Heart right ventricle (tissue), 16 donors: ENCODE measurements around the gene LARP6. TPM values are rescaled to one million over a fixed set of nuclear protein-coding genes. Genes with fewer than 3 reads are reported as not detected.
"Not testable (repeated sequence)": the region's sequence is repeated elsewhere in the genome, so short reads cannot be mapped to it uniquely, and the experiment has no call there.

Experiments used
- ATAC-seq, 8 donors: fragments of 200-7000 bp; cut with Tn5 transposase; one replicate each; pipeline ENCODE4 v1.9.1; 2020; ENCODE audit warnings: mild to moderate bottlenecking in 8 of 8, moderate library complexity in 8 of 8, moderate number of reproducible peaks in 1 of 8
- DNase-seq, 2 donors: peaks; one replicate each; pipeline ENCODE4 v3.0.0-alpha.2; 2020
- H3K27ac ChIP-seq, 10 donors: fragments of 200-600 bp; sonication (generic) in 2 of 10; one replicate each; pipeline versions ENCODE4 v1.5.0 to v1.8.0; 2020 to 2022; ENCODE audit warnings: mild to moderate bottlenecking in 3 of 10
- H3K27me3 ChIP-seq, 7 donors: fragments of 200-600 bp; one replicate each; pipeline ENCODE4 v1.8.0; 2021 to 2022; ENCODE audit warnings: mild to moderate bottlenecking in 2 of 7
- H3K36me3 ChIP-seq, 9 donors: fragments of 200-600 bp; sonication (generic) in 1 of 9; one replicate each; pipeline versions ENCODE4 v1.5.0 to v1.8.0; 2020 to 2022; ENCODE audit warnings: mild to moderate bottlenecking in 2 of 9
- H3K4me1 ChIP-seq, 9 donors: fragments of 200-600 bp; sonication (generic) in 1 of 9; one replicate each; pipeline versions ENCODE4 v1.5.0 to v1.8.0; 2020 to 2022; ENCODE audit warnings: mild to moderate bottlenecking in 4 of 9
- H3K4me3 ChIP-seq, 10 donors: fragments of 200-600 bp; sonication (generic) in 2 of 10; one replicate each; pipeline versions ENCODE4 v1.5.0 to v1.8.0; 2020 to 2022; ENCODE audit warnings: mild to moderate bottlenecking in 7 of 10, moderate library complexity in 2 of 10
- H3K9me3 ChIP-seq, 11 donors: fragments of 200-600 bp in 10 of 11; sonication (generic) in 2 of 11; one replicate each; pipeline versions ENCODE4 v1.5.0 to v1.8.0; 2013 to 2022; ENCODE audit warnings: mild to moderate bottlenecking in 2 of 11, control low read depth in 1 of 11, moderate library complexity in 1 of 11
- WGBS, 2 donors: extraction: QIAGEN DNeasy Blood & Tissue Kit; methylation state at CpG; one replicate each; pipeline ENCODE4 v1.1.7; 2013; ENCODE audit warnings: inconsistent platforms in 1 of 2; 5-methylcytosine and 5-hydroxymethylcytosine counted together
- intact Hi-C, 10 donors: fragments of 100-400 bp; cut with DNase I; formaldehyde crosslinking; loops; one replicate each; pipeline versions ENCODE4 v1.11.1 to v1.14.2; 2022
- polyA plus RNA-seq, 2 donors: library from polyadenylated mRNA; stranded (reverse); fragments of 200-250 nt; gene quantifications; one replicate each; pipeline ENCODE4 v1.2.3, GENCODE V29; 2013
- total RNA-seq, 10 donors: library from RNA; stranded (reverse); fragmentation: NEBNext Ultra II Directional in 3 of 10; extraction: Animal tissue kit (Norgen Biotek cat#: 25700) in 3 of 10; gene quantifications; one replicate each; pipeline versions ENCODE4 v1.2.1 to v1.2.4, GENCODE V29; 2021 to 2023
- TF ChIP-seq, protein P1 (sequence below), 9 donors: fragments of 200-600 bp; sonication (generic) in 2 of 9; IDR thresholded peaks; one replicate each; pipeline versions ENCODE4 v1.5.0 to v1.8.0; 2021 to 2022; ENCODE audit warnings: antibody characterized with exemption in 9 of 9, mild to moderate bottlenecking in 5 of 9, moderate library complexity in 1 of 9
- donor health status: Arrhythmogenic right ventricular cardiomyopathy.
- donor health status: ischemic (EF 13 %, LVEDD 7.1; RV severe dilation, severe dysfunction).
- donor health status: healthy with polysubstance abuse.
- donor health status: DM: no; HTN: yes; CAD: no.
- donor health status: DM: no; HTN: no; CAD: no.
- donor health status: ischemic (EF 25% LVEDD 6.9; RV normal size, moderate dysfunction).
- donor health status: ischemic (EF 25% LVEDD 5.7; RV mildly dilated, moderate dysfunction).
- donor health status: healthy.
- donor health status: DM: yes; HTN: yes; CAD: no.
- donor health status: Ischemic cardiomyopathy.
- donor health status: ischemic (EF 35%, LVEDD 5.7; RV mildly dilated, moderate dysfunction).
- donor health status: nonischemic (EF 11% LVEDD 7.7; RV severe dilation, severe dysfunction).
- donor health status: DM: yes; HTN: yes; CAD: no.
- donor health status: PGD.
- donor health status: ischemic (EF 29% LVEDD 5.4; RV normal size, mild dysfunction).
- donor health status: nonischemic (EF 23%, LVEDD 6.1; RV moderate dilation, normal function).

LARP6 gene
- total and polyA plus RNA-seq, 12 donors, result 22.8 to 86.2 (median 38.9) TPM

DNA sequence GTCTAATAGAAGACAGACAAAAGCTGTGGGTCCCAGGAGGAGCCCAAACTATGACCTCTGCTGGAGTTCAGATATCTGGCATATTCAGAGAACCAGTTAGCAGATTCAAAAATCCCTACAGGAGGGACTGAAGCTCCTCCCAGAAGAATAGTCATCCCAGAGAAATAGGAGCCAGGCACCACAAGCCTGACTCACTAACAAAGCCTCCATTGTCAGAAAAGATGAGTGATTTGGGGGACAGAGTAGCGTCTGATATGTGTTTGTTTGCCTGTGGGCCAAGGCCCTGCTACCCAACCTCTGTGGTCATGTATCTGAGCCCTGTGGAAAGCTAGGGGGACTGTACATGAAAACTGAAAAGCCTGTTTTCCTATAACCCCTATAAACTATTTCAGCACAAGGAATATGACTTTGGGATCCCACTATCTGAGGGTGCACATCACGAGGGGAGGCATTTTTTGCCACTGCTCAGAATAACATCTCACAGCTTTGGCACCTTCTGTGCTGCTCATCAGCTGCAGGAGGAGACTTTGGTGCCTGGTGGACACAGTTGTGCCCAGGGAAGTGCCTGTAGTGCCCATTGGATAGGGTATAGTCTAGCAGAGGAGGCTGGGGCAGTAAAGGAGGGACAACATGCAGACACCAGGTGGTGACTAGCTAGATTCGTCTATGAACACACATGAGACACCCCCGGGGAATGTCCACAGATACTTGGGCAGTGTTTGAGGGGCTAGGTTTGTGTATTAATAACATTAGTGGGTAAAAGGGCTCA lies 9.7 kb upstream of the LARP6 start:
- WGBS, 2 donors, result 66 to 85% methylated on average over 4 of the region's 4 CpGs
- TF ChIP-seq, protein P1, sequence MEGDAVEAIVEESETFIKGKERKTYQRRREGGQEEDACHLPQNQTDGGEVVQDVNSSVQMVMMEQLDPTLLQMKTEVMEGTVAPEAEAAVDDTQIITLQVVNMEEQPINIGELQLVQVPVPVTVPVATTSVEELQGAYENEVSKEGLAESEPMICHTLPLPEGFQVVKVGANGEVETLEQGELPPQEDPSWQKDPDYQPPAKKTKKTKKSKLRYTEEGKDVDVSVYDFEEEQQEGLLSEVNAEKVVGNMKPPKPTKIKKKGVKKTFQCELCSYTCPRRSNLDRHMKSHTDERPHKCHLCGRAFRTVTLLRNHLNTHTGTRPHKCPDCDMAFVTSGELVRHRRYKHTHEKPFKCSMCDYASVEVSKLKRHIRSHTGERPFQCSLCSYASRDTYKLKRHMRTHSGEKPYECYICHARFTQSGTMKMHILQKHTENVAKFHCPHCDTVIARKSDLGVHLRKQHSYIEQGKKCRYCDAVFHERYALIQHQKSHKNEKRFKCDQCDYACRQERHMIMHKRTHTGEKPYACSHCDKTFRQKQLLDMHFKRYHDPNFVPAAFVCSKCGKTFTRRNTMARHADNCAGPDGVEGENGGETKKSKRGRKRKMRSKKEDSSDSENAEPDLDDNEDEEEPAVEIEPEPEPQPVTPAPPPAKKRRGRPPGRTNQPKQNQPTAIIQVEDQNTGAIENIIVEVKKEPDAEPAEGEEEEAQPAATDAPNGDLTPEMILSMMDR (IDR thresholded peaks at IDR 0.05), result no peak
- peak in 7 of 8 donors; percentile 29 to 79 (median 57) for ATAC-seq
- H3K36me3 ChIP-seq, result no peaks in the 10 kb centered on the region
- H3K27me3 ChIP-seq, result no peaks in the 10 kb centered on the region
- DNase-seq, result no peak
- peak overlapping the region in 9 of 10 donors; percentile 31 to 76 (median 55) for H3K27ac ChIP-seq
- no peaks in the 10 kb centered on the region for H3K9me3 ChIP-seq
- H3K4me3 ChIP-seq, result no peak overlapping the region
- H3K4me1 ChIP-seq, result peaks cover 0 to 30% (median 15%) of the 10 kb centered on the region in 9 donors
- intact Hi-C loops, result loop anchor here in 1 of 10 donors (5.0 kb wide), 1 partner anchor 36 kb away; no protein-coding TSS in a partner anchor

DNA sequence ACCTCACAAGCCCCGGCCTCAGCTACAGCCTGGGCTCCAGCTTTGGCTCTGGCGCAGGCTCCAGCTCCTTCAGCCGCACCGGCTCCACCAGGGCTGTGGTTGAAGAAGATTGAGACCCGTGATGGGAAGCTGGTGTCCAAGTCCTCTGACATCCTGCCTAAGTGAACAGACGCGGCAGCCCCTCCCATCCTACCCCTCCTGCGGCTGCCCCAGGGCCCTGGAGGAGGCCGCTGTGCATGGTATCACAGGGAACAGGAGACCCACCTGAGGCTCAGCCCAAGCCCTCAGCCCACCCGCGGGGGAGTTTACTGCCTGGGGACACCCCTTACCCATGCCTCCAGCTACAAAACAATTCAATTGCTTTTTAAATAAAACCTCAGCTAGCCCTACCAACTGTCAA lies 6.0 kb upstream of the LARP6 start:
- TF ChIP-seq, protein P1 (IDR thresholded peaks at IDR 0.05), result no peak
- H3K27ac ChIP-seq, result no peak overlapping the region
- H3K4me1 ChIP-seq, result peaks cover 0 to 31% (median 14%) of the 10 kb centered on the region in 9 donors
- no peaks in the 10 kb centered on the region for H3K9me3 ChIP-seq
- H3K36me3 ChIP-seq, result no peaks in the 10 kb centered on the region
- intact Hi-C loops, result loop anchor here in 1 of 10 donors (5.0 kb wide), 1 partner anchor 33 kb away; no protein-coding TSS in a partner anchor
- H3K4me3 ChIP-seq, result no peak overlapping the region
- ATAC-seq (no peak), DNase-seq (no peak)
- 90 to 95% methylated on average over 11 of the region's 11 CpGs for WGBS, 2 donors
- peaks cover 0 to 8% (median 0%) of the 10 kb centered on the region in 7 donors for H3K27me3 ChIP-seq

DNA sequence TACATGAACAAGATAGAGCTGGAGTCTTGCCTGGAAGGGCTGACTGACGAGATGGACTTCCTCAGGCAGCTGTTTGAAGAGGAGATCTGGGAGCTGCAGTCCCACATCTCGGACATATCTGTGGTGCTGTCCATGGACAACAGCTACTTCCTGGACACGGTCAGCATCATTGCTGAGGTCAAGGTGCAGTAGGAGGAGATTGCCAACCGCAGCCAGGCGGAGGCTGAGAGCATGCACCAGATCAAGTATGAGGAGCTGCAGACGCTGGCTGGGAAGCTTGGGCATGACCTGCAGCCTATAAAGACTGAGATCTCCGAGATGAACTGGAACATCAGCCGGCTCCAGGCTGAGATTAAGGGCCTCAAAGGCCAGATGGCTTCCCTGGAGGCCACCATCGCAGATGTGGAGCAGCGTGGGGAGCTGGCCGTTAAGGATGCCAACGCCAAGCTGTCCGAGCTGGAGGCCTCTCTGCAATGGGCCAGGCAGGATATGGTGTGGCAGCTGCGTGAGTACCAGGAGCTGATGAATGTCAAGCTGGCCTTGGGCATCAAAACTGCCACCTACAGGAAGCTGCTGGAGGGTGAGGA lies 5.5 kb upstream of the LARP6 start:
- 84 to 89% methylated on average over 14 of the region's 14 CpGs for WGBS, 2 donors
- H3K27ac ChIP-seq, result peak overlapping the region in 3 of 10 donors; percentile 1 to 46 (median 20)
- TF ChIP-seq, protein P1 (IDR thresholded peaks at IDR 0.05), result no peak
- H3K4me3 ChIP-seq, result no peak overlapping the region
- H3K36me3 ChIP-seq, result no peaks in the 10 kb centered on the region
- no peaks in the 10 kb centered on the region for H3K9me3 ChIP-seq
- DNase-seq (no peak), ATAC-seq (no peak)
- H3K27me3 ChIP-seq, result peaks cover 0 to 14% (median 0%) of the 10 kb centered on the region in 7 donors
- intact Hi-C loops, result no loop called here
- H3K4me1 ChIP-seq, result peaks cover 0 to 37% (median 17%) of the 10 kb centered on the region in 9 donors

DNA sequence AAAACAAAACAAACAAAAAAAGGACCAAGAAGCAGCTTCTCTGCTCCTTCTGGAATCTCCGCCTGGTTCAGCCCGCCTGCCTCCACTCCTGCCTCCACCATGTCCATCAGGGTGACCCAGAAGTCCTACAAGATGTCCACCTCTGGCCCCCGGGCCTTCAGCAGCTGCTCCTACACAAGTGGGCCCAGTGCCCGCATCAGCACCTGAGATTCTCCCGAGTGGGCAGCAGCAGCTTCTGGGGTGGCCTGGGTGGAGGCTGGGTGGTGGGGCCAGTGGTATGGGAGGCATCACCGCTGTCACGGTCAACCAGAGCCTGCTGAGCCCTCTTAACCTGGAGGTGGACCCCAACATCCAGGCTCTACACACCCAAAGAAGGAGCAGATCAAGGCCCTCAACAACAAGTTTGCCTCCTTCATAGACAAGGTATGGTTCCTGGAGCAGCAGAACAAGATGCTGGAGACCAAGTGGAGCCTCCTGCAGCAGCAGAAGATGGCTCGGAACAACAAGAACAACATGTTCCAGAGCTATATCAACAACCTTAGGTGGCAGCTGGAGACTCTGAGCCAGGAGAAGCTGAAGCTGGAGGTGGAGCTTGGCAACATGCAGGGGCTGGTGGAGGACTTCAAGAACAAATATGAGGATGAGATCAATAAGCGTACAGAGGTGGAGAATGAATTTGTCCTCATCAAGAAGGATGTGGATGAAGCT lies 4.8 kb upstream of the LARP6 start:
- peaks cover 0 to 39% (median 19%) of the 10 kb centered on the region in 9 donors for H3K4me1 ChIP-seq
- DNase-seq, H3K9me3 ChIP-seq, intact Hi-C loops, ATAC-seq, H3K4me3 ChIP-seq, H3K36me3 ChIP-seq: not testable (repeated sequence)
- peaks cover 0 to 19% (median 0%) of the 10 kb centered on the region in 7 donors for H3K27me3 ChIP-seq
- WGBS, 2 donors, result 89 to 90% methylated on average over 9 of the region's 9 CpGs
- H3K27ac ChIP-seq, result peak overlapping the region in 3 of 10 donors; percentile 1 to 46 (median 20)
